ENCODE results near the gene CES2.
"Not testable (repeated sequence)": the region's sequence is repeated elsewhere in the genome, so short reads cannot be mapped to it uniquely, and the experiment has no call there.

The CES2 gene

GRCh38 chr16:66930189-66930588, 5.1 kb upstream of the CES2 start:
- TF ChIP-seq CTCF (conservative IDR thresholded peaks at IDR 0.05; ENCODE audit: low read depth, low read length), result no peak
- no peak for DNase-seq (ENCODE audit: low read depth)
- H3K4me3 ChIP-seq (ENCODE audit: low read length), result no peak overlapping the region

GRCh38 chr16:66931665-66932064, 3.7 kb upstream of the CES2 start:
- DNase-seq (ENCODE audit: low read depth), result no peak
- TF ChIP-seq CTCF (conservative IDR thresholded peaks at IDR 0.05; ENCODE audit: low read depth, low read length), result no peak
- no peak overlapping the region for H3K4me3 ChIP-seq (ENCODE audit: low read length)

GRCh38 chr16:66932076-66932475, 3.2 kb upstream of the CES2 start:
- no peak for TF ChIP-seq CTCF (conservative IDR thresholded peaks at IDR 0.05; ENCODE audit: low read depth, low read length)

GRCh38 chr16:66933776-66934137, 1.6 kb upstream of the CES2 start:
- TF ChIP-seq CTCF (conservative IDR thresholded peaks at IDR 0.05; ENCODE audit: low read depth, low read length), result no peak
- no peak for DNase-seq (ENCODE audit: low read depth)
- peak overlapping the region; percentile 95 for H3K4me3 ChIP-seq (ENCODE audit: low read length)

More at GRCh38 chr16:66932076-66932475, 3.2 kb upstream of the CES2 start:
- H3K4me3 ChIP-seq (ENCODE audit: low read length), result no peak overlapping the region
- DNase-seq (ENCODE audit: low read depth), result no peak

GRCh38 chr16:66934138-66934838, 1.0 kb upstream of the CES2 start, which contains the start of gene CIAO2B:
TSS of gene CIAO2B (minus strand) at chr16:66934402. CDS start at chr16:66934364, 38 bp downstream.
- H3K4me3 ChIP-seq (ENCODE audit: low read length), result peak within 1 kb of the TSS; percentile 95
- TF ChIP-seq CTCF (conservative IDR thresholded peaks at IDR 0.05; ENCODE audit: low read depth, low read length), result no peak
- DNase-seq (ENCODE audit: low read depth), result no peak

GRCh38 chr16:66934839-66935313, 440 bp upstream of the CES2 start:
- DNase-seq (ENCODE audit: low read depth), result not testable (repeated sequence)
- peak overlapping the region; percentile 95 for H3K4me3 ChIP-seq (ENCODE audit: low read length)

GRCh38 chr16:66936462-66936861, 1.1 kb downstream of the CES2 start:
- H3K4me3 ChIP-seq (ENCODE audit: low read length), result no peak overlapping the region
- no peak for TF ChIP-seq CTCF (conservative IDR thresholded peaks at IDR 0.05; ENCODE audit: low read depth, low read length)

More at GRCh38 chr16:66936462-66936861, 1.1 kb downstream of the CES2 start:
- no peak for DNase-seq (ENCODE audit: low read depth)
